Fibroblast of lung (primary cell): ENCODE measurements around the gene SHQ1.
"Not testable (repeated sequence)": the region's sequence is repeated elsewhere in the genome, so short reads cannot be mapped to it uniquely, and the experiment has no call there.

Experiments
- CTCF ChIP-seq, 2 donors: IDR thresholded peaks in 1 of 2; conservative IDR thresholded peaks in 1 of 2; 1 replicate in 1 of 2; 2 replicates in 1 of 2; pipeline ENCODE4 v1.5.1; 2011 to 2012; ENCODE audit warnings: low read length in 2 of 2, control low read depth in 1 of 2, inconsistent platforms in 1 of 2, low read depth in 1 of 2, mild to moderate bottlenecking in 1 of 2
- EZH2 ChIP-seq: IDR thresholded peaks from 2 replicates; pipeline ENCODE4 v1.5.1; 2012; ENCODE audit warnings: low read length, control low read depth, mild to moderate bottlenecking; ENCODE audit errors: missing control alignments

GRCh38 chr3:72710471-72710870 is 137.8 kb downstream of the SHQ1 start:
- not testable (repeated sequence) for TF ChIP-seq CTCF (conservative IDR thresholded peaks at IDR 0.05 in 1 of 2, IDR thresholded peaks at IDR 0.05 in 1 of 2; ENCODE audit: low read depth in 1 of 2, low read length in 2 of 2); EZH2
